Activated CD4-positive, alpha-beta T cell treated with anti-CD3 and anti-CD28 coated beads for 48 hours (primary cell): Measurements from ENCODE around the gene CGB1.
"Not testable (repeated sequence)": the region's sequence is repeated elsewhere in the genome, so short reads cannot be mapped to it uniquely, and the experiment has no call there.

ENCODE experiments used
- DNase-seq: peaks from one replicate; pipeline ENCODE4 v3.0.0-alpha.2; 2020

CGB1 gene

DNA sequence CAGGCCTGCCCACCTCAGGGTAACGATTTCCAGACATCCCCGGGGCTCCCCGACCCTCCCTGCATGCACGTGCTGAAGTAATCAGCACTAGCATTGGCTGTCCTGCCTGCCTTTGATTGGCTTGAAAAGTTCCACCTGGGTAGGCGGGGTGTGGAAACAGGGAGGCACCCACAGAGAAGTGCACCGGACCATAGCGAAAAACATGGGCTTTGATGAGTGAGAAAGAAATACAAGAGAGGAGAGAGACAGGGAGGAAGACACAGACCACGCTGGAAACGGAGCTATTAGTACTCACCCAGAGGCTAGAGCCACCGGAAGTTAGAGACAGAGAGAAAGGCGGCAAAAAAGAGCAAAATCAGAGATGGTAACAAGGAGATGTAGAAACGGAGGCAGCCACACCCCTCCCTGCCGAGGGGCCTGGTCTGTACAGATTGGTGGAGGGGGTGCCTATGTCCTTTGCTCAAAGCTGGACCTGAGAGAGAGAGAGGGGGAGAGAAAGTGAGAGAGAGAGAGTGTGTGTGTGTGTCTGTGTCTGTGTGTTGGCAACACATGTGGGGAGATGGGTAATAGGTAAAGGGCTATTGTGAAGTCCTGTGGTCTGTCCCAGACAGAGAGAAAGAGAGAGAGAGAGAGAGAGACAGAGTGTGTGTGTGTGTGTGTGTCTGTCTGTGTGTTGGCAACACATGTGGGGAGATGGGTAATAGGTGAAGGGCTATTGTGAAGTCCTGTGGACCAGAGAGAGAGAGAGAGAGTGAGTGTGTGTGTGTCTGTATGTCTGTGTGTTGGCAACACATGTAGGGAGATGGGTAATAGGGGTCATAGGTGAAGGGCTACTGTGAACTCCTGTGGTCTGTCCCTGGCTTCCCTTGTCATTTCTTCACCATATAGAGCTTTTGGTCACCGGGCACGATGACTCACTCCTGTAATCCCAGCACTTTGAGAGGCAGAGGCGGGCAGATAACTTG, 15.5 kb downstream of the CGB1 start:
- no peak for DNase-seq

DNA sequence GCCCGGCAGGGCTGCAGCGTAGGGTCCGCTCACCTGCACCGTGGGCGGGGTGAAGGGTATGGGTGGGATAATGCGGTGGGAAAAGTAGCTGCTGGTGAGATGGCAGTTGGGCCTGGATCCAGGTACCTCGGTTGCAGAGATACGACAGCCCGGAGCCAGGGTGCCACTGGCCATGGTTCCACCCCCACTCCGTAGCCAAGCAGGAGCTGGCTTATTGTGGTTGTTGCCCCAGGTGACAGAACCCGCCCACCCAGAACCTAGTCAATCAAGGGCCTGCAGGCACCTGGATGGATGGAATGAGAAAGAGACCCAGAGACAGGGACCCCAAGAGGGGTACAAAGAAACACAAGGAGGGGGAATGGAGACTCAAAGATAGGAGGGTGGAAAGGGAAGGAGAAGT, 16.4 kb downstream of the CGB1 start:
- no peak for DNase-seq

DNA sequence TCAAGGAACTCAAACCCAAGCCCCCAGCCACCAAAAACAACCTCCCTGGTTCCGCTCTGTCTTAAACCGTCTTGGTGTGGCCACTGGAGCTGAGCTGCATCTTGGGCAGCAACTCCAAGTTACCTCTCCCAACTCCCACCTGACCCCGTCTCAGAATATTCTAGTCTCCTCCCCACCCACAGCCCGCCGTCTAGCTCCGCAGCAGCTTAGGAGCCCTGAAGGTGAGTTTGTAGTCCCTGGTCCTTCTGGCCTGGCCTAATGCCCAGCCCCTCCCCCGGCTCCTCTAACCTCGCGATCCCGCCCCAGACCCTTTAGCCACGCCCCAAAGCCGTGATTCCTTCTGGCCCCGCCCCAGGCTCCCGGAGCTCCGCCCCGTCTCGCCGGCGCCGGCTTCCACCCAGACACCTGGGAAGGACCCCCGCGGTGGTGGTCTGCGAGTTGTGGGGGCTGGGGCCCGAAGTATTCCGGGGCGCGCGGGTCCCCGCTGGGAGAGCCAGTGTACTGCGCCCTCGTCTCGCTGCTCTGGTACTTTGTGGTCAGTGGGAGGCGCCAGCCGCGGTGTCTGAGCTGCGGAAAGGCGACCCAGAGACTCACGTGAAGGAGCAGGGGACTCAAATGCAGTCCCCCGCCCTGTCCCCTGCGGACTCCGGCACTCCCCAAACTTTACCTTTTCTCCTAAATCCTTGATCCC, 17.3 kb downstream of the CGB1 start:
- peak; percentile 79 for DNase-seq

DNA sequence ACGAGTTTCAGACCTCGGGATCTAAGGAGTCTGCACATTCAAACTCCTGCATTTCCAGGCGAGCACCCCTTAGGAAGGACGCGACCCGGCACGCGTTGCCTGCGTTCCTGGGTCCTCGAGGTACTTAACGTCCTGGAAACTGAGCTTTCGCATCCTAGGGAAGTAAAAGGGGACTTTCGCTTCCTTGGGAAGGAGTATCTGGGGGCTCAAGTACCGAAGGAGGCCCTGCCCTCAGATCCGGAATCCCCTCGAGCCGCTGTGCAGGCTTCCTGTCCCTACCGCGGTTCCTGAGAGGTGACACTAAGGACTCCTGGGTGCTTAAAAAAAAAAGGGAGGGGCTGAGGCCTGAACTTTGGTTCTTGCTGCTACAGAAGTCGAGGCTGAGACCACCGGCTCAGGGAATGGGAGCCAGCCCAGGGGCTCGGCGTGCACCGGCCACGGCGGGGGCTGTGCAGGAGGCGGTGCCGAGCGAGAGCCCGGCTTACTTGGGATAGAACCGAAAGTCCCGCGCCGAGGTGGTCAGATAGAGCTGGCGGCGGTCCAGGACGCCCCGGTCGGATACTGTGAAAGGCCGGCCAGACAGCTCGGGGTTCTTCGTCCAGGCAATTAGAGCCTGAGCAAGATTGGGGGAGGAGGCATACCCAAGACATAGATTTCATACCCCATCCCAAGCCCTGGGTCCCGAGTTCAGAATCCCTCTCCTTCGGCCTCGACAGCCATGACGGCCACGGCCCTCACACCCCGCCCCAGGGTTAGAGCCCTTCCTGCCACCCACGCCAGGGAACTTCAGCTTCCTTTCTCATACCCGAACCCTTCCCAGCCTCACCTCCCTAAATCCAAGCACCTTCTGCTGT, 18.1 kb downstream of the CGB1 start:
- DNase-seq = not testable (repeated sequence)

DNA sequence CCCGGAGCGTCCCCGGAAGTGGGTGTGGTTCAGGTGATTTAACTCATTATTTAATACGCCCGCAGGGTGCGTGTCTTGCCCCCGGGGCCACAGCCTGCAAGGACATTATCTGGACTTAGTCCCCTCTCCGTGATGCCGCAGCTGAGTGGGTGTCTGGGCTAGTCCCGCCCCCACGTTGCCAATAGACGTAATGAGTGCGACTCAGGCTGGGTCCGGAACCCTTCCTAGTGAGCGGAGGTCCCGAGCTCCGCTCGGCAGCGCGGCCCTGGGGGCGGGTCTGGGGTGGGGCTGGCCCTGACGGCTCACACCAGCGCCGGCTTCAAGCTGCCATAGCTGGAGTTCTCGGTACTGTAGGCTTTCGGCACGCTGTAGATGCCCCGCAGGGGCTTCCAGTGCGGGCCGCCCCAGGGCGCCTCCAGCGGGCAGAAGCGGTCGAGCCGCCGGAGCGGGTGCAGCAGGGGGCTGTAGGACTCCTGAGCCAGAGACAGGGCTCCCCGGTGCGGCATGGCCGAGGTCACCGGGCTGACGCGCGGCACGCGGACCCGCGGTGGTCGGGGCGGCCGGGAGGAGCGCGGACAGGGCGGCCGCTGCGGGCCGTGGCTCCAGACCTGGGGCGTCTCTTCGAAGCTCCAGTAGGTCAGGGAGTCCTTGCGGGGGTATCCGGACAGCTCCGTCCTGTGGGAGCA, 18.9 kb downstream of the CGB1 start:
- DNase-seq = peak; percentile 75

DNA sequence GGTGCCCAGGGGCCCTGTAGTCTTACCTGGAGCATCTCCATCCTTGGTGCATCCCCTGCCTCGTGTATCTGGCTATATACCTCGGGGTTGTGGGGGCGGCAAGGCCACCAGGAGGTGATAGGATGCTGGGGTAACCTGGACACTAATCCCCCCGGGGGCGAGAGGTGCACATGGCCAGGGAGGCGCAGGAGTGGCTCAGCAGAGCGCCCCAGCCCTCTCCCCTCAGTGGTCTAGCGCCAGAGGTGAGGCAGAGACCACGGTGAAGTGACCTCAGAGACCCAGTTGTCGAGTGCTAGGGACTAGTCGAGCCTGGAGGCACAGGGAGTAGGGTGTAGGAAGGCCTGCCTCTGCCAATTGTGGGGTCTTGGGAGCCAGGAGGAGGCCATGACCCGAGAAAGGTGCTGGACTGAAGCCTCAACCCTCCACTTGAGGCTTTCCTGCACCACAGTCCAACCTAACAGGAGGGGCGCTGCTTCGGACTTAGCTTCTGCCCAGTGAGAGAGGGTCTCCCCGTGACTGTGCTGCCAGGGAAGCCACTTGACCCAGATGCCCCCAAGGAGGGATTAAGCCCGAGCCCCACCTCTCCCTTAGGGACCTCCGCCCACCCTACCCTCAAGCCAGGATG, 19.5 kb downstream of the CGB1 start, which contains the start of gene LHB:
Gene LHB, minus strand, starts transcription at position 51 of the 625 bp plus-strand sequence. Its CDS starts 10 bp downstream, at position 41.
- DNase-seq = no peak

DNA sequence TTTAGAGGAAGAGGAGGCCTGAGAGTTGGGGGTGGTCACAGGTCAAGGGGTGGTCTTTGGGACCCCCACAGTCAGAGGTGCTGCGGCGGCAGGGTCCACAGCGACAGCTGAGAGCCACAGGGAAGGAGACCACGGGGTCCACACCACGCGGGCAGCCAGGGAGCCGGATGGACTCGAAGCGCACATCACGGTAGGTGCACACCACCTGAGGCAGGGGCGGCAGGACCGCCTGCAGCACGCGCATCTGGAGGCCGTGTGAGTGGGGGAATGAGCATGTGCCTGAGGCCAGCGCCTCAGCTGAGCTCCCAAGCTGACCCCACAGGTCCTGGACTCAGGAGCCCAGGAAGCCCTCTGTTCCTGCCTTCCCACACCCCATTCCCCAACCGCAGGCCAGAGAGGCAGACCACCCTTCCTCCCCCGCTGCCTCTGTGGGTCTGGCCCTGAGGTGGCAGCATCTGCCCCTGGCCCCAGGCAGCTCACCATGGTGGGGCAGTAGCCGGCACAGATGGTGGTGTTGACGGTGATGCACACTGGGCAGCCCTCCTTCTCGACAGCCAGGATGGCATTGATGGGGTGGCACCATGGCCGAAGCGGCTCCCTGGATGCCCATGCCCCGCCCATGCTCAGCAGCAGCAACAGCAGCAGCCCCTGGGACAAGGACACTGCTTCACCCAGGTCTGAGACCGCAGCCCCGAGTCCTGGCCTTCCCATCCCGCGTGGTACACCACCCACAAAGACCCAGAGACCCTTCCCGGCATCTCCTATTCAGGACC, 20.4 kb downstream of the CGB1 start:
- DNase-seq = no peak

DNA sequence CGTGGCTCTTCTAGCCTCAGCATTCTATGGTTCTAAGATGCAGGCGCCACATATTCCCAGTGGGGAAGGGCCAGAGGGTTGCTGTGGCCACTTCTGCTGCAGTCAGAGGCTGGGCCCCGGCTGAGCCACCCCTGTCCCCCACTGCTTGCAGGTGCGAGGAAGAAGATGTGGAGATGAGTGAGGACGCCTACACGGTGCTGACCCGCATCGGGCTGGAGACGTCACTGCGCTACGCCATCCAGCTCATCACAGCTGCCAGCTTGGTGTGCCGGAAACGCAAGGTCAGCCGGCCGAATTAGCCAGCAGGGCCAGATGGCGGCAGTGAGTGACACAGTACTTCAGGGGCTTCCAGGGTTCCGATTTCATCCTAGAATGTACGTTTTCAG, 21.8 kb downstream of the CGB1 start:
- no peak for DNase-seq

DNA sequence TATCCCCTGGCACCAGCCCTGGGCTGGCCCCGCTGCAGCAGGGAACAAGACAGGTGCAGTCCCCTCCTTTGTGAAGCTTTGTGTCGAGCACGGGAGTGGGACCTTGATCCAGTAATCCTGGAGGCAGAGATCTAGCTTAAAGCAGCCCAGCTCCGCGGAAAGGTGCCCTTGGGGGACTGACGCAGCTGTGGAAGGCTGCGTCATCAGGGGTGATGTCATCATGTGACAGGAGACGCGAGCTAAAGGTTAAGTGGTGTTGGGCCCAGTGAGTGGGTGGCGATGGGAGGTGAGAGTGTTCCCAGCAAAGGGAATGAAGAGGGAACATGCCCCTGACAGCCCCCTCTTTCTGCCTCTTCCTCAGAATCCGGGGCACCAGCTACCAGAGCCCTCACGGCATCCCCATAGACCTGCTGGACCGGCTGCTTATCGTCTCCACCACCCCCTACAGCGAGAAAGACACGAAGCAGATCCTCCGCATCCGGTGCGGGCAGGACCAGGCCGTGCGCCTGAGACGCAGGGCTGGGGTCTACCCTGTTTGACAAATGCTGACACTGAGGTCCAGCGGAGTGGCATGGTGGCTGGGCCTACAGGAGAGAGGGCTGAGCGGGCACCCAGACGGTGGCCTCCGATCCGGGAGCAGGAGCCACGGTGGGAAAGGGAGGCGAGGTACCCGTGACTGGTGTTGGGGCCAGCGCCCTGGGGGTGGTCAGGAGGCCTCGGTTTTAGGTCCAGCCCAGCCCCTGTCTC, 22.4 kb downstream of the CGB1 start:
- DNase-seq = no peak

DNA sequence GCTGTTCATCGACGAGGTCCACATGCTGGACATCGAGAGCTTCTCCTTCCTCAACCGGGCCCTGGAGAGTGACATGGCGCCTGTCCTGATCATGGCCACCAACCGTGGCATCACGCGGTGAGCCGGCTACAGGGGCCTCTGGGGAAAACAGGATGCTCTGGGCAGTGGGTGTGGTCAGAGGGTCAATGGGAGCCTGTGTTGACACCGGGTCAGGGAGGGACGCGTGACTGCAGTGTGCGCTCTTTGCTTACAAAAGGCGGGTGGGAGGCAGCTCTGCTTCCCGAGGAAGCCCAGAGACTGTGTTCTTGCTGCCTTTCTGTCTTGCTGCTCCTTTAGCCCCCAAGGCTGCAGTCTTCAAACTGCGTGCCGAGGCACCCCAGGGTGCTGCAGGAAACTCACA, 25.5 kb downstream of the CGB1 start:
- DNase-seq = no peak

DNA sequence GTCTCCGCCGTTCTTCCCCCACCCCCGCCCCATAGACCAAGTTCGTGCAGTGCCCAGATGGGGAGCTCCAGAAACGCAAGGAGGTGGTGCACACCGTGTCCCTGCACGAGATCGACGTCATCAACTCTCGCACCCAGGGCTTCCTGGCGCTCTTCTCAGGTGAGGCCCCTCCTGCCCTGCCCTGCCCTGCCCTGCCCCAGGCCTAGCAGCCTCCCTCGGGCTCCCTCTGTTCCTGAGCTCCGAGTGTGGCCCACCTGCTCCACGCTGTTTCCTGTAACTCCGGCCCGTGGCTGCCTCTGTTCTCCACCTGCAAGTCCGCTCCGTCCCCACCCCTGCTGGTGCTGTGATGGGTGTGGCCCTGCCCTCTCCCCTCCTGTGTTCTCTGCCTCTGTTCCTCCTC, 26.2 kb downstream of the CGB1 start:
- DNase-seq = no peak

DNA sequence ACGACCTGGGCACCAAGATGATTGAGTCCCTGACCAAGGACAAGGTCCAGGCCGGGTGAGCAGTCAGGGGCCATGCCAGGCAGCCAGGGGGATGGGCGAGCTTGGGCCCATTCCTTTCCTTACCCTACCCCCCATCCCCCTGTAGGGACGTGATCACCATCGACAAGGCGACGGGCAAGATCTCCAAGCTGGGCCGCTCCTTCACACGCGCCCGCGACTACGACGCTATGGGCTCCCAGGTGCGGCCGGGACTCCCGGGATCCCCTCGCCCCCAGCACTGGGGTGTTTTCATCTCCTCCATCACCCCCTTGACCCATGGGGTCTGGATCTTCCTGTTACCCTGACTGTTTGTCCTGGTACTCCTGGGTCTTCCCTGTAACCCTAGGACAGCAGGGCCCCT, 26.9 kb downstream of the CGB1 start:
- DNase-seq = no peak

DNA sequence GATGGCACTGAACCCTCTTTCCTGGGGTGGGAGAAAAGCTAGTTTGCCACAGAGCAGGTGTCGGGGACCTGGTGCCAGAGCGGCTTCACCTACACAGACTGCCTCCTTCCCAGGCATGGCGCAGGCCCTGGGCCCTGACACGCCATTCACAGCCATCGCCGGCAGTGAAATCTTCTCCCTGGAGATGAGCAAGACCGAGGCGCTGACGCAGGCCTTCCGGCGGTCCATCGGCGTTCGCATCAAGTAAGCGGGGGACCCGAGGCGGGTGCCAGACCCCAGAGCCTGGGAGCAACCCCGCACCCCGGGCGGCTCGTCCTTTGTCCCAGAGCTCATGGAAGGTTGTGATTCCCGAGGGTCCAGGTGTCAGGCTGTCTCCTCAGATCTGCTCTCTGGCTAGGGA, 29.8 kb downstream of the CGB1 start:
- no peak for DNase-seq

DNA sequence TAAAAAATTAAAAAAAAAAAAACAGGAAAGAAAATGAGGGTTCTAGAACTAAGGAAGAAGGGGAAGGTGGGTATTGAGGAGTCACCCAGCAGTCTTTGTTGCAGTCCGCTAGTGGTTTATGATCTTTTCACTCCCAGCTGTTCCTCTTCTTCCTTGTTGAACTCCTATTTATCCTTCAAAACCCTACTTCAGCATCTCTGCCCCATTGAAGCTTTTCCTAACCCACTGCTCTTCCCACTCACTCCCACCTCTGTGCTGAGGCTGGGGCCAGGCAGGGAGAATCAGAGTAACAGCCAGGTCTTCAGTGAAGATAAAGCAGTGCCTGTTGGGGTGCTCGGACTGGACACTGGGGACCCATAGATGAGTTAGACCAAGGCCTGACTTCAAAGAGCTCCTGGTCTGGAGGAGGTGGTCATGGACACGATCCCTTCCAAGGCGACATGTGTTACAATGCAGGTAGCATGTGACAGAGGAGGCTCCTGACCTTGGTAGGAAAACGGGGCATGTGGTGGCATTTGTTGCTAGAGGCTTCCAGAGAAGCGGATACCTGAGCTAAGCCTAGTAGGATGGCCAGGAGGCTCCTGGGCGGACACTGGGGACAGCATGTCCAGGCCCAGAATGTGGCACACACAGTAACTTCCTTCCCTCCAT, 31.6 kb downstream of the CGB1 start:
- DNase-seq = no peak

DNA sequence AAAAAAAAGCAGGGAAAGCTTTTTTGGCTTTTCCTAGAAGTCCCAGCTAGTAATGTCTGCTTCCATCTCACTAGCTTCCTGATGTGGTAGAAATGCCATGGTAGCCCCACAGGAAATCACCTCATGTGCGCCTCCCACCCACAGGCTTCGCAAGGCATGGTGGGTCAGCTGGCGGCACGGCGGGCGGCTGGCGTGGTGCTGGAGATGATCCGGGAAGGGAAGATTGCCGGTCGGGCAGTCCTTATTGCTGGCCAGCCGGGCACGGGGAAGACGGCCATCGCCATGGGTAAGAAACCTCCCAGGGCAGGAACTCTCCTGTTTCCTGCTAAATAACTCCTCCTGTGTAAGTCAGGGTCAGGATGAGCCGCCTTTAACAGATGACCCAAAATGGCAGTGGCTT, 32.6 kb downstream of the CGB1 start:
- no peak for DNase-seq

DNA sequence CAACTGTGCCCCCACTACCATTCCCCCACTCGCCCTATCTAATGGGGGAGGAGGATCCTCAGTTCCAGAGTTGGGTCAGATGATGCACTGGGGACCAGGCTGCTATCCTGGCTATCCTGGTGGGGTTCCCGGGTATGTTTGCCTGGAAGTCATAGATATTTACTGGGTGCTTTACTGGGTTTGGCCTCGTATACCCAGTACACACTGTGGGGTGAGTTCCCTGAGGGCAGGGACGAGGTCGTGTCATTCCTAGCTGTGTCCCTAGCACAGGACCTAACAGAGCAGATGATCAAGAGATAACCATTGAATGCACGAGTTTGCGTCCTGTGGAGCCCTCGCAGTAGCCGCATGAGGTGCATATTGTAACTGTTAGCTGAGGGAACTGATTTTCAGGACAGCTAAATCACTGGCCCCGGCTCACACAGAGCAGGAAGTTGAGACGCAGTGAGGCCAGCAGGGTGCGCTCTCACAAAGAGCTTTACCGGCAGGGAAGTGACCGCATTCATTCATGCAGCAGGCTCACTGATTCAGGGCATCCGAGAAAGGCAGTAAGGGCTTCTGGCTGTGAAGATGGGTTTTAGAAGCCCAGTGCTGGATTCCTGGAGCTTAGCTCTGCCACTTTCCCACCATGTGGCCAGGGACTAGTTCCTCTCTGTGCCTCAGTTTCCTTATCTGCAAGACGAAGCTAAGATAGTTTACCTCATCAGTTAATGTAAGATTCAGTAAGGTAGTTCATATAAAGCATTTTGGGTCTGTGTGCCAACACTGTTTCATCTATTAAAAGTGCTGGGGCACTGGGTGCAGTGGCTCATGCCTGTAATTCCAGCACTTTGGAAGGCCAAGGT, 37.0 kb downstream of the CGB1 start:
- peak; percentile 82 for DNase-seq

DNA sequence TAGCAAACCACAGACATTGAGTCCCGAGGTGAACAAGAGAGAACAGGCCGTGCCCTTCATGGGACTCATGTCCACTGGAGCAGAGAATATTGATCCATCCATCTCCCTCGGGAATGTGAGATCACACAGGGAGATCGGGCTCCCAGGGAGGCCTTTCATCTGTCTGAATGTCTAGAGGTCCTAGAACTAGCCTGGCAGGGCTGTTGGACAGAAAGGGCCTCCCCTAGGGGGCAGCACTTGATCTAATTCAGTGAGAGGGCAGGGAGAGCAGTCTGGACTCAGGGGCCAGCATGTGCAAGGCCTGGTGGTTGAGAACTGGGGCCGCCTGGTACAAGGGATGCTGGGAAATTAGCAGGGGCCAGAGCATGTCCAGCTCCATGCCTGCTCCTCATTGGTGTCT, 38.7 kb downstream of the CGB1 start:
- DNase-seq = peak; percentile 76

DNA sequence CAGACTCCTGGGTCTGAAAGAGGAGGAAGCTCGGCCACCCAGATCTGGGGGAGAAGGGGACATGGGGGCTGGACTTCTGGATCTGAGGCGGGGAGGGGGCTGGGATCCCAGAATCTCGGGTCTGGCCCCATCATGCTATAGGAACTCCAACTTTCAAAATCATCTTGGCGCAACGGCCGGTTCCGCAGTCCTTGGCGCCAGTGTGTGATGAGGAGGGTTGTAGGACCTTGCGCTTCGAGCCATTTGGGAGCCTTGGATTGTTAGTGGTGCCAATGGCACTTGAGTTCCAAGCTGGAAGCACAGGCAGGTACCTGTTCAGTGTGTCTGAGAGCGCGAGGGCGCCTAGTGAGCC, 42.7 kb downstream of the CGB1 start:
- DNase-seq = no peak
